GM21825 (cell line): ENCODE results near the gene TREM2.
"Not testable (repeated sequence)": the region's sequence is repeated elsewhere in the genome, so short reads cannot be mapped to it uniquely, and the experiment has no call there.

Experiments
- ATAC-seq: cut with Tn5 transposase; IDR thresholded peaks from one replicate; pipeline ENCODE4 v1.9.1; 2021; ENCODE audit warnings: mild to moderate bottlenecking, moderate library complexity; ENCODE audit not compliant: unreplicated experiment

TREM2 gene

GRCh38 chr6:41162687-41163418 lies at the start of gene TREM2:
Gene TREM2 (minus strand): TSS chr6:41163116. CDS start chr6:41163082, 34 bp downstream.
- ATAC-seq: no peak

- ATAC-seq: no peak
These were observed 46.8 kb upstream of the TREM2 start for GRCh38 chr6:41209547-41210320.

GRCh38 chr6:41208439-41209106 lies 45.7 kb upstream of the TREM2 start:
- no peak for ATAC-seq

- ATAC-seq: no peak
These were observed 41.2 kb upstream of the TREM2 start for GRCh38 chr6:41204156-41204555.

- ATAC-seq: no peak
These were observed 38.9 kb upstream of the TREM2 start for GRCh38 chr6:41201764-41202173.

GRCh38 chr6:41200901-41201763 lies 38.2 kb upstream of the TREM2 start, which contains the start of gene TREML2:
Gene TREML2 (minus strand): TSS chr6:41201149. CDS start chr6:41201008, 141 bp downstream.
- ATAC-seq: peak; percentile 40

GRCh38 chr6:41200296-41200900 lies 37.5 kb upstream of the TREM2 start:
- peak; percentile 26 for ATAC-seq

- ATAC-seq: peak; percentile 42
These were observed 36.8 kb upstream of the TREM2 start for GRCh38 chr6:41199552-41200246.

GRCh38 chr6:41197234-41197633 lies 34.3 kb upstream of the TREM2 start:
- no peak for ATAC-seq

- no peak for ATAC-seq
These were observed 31.5 kb upstream of the TREM2 start for GRCh38 chr6:41194386-41194785.

GRCh38 chr6:41193884-41194283 lies 31.0 kb upstream of the TREM2 start:
- no peak for ATAC-seq

- no peak for ATAC-seq
These were observed 30.3 kb upstream of the TREM2 start for GRCh38 chr6:41193171-41193734.

- no peak for ATAC-seq
These were observed 28.7 kb upstream of the TREM2 start for GRCh38 chr6:41191569-41191968.

GRCh38 chr6:41190791-41191190 lies 27.9 kb upstream of the TREM2 start:
- ATAC-seq: no peak

- no peak for ATAC-seq
These were observed 27.1 kb upstream of the TREM2 start for GRCh38 chr6:41189967-41190366.

- ATAC-seq: not testable (repeated sequence)
These were observed 26.1 kb upstream of the TREM2 start for GRCh38 chr6:41189046-41189445.

GRCh38 chr6:41187924-41188886 lies 25.3 kb upstream of the TREM2 start:
- ATAC-seq: no peak

GRCh38 chr6:41186031-41186562 lies 23.2 kb upstream of the TREM2 start:
- ATAC-seq: no peak
